ENCODE measurements around the gene HNRNPC.

GRCh38 chr14:21227150-21227549 is 42.1 kb downstream of the HNRNPC start:
- no peak for TF ChIP-seq CTCF (IDR thresholded peaks at IDR 0.05; ENCODE audit: poor library complexity, severe bottlenecking)
- no peak for TF ChIP-seq EZH2 (IDR thresholded peaks at IDR 0.05; ENCODE audit: borderline replicate concordance, insufficient read depth, low read length, poor library complexity, severe bottlenecking)
- no peak for TF ChIP-seq REST (IDR thresholded peaks at IDR 0.05; ENCODE audit: borderline replicate concordance)
- TF ChIP-seq POLR2AphosphoS5 (IDR thresholded peaks at IDR 0.05) = no peak
- TF ChIP-seq EP300 (conservative IDR thresholded peaks at IDR 0.05; ENCODE audit: poor library complexity, severe bottlenecking) = no peak
- no peak for TF ChIP-seq MXI1 (conservative IDR thresholded peaks at IDR 0.05; ENCODE audit: poor library complexity, severe bottlenecking)

Measured in neural cell (in vitro differentiated cells).